HEK293 (cell line): ENCODE results near the gene ZNF426.

ENCODE experiments used
- CTCF ChIA-PET: fragments of 350-600 bp; formaldehyde crosslinking; extraction: SDS; loops from one replicate; lab custom pipeline; 2021; ENCODE audit warnings: antibody characterized with exemption; lab: Yijun Ruan, JAX
- POLR2A ChIA-PET: fragments of 300-600 bp; formaldehyde crosslinking; extraction: SDS; loops from one replicate; lab custom pipeline; 2020; ENCODE audit warnings: antibody characterized with exemption, inconsistent platforms; lab: Yijun Ruan, JAX
- H3K27ac ChIP-seq: fragments of 200-500 bp; sonication (Bioruptor generic); 2 replicates; pipeline ENCODE4 v1.5.1; 2014; ENCODE audit warnings: low read depth, low read length, control low read depth, inconsistent platforms; ENCODE audit errors: extremely low read depth
- H3K36me3 ChIP-seq, 2 experiments: fragments of 200-500 bp in 1 of 2; sonication (Bioruptor generic) in 1 of 2; 1 replicate in 1 of 2; 2 replicates in 1 of 2; pipeline ENCODE4 v1.5.1; 2014 to 2017; ENCODE audit warnings: inconsistent platforms in 2 of 2, low read length in 2 of 2; ENCODE audit not compliant: control insufficient read depth in 2 of 2, insufficient read depth in 1 of 2
- H3K4me1 ChIP-seq: fragments of 200-500 bp; sonication (Bioruptor generic); 2 replicates; pipeline ENCODE4 v1.5.1; 2014; ENCODE audit warnings: mild to moderate bottlenecking, low read length, inconsistent platforms; ENCODE audit not compliant: control insufficient read depth, insufficient read depth
- H3K4me3 ChIP-seq: 2 replicates; pipeline ENCODE4 v1.5.1; 2011; ENCODE audit warnings: low read depth, mild to moderate bottlenecking, control low read depth, low read length, moderate library complexity
- H3K9me3 ChIP-seq: fragments of 200-500 bp; sonication (Bioruptor generic); 2 replicates; pipeline ENCODE4 v1.5.1; 2014; ENCODE audit warnings: low read depth, low read length, inconsistent platforms; ENCODE audit not compliant: control insufficient read depth, insufficient read depth
- BCL11A ChIP-seq: fragments of 450-650 bp; formaldehyde crosslinking; IDR thresholded peaks from 2 replicates; pipeline ENCODE4 v1.5.1; 2016; ENCODE audit warnings: low read depth, missing biosample characterization, missing genetic modification characterization
- IKZF3 ChIP-seq: fragments of 450-650 bp; IDR thresholded peaks from 2 replicates; pipeline ENCODE4 v1.5.0; 2018; ENCODE audit warnings: missing biosample characterization, mild to moderate bottlenecking, missing genetic modification characterization, moderate library complexity
- MEIS1 ChIP-seq: sonication (generic); formaldehyde crosslinking; IDR thresholded peaks from 2 replicates; pipeline ENCODE4 v1.8.1; 2022; ENCODE audit warnings: missing genetic modification reagents, mild to moderate bottlenecking, borderline replicate concordance
- TCF7L2 ChIP-seq: IDR thresholded peaks from 2 replicates; pipeline ENCODE4 v1.6.1; 2011; ENCODE audit warnings: low read depth, mild to moderate bottlenecking, inconsistent platforms, low read length, moderate library complexity, borderline replicate concordance
- YY2 ChIP-seq: fragments of 450-650 bp; formaldehyde crosslinking; IDR thresholded peaks from 2 replicates; pipeline ENCODE4 v1.5.1; 2016; ENCODE audit warnings: missing biosample characterization, missing genetic modification characterization
- ZBTB17 ChIP-seq: fragments of 450-650 bp; formaldehyde crosslinking; IDR thresholded peaks from 2 replicates; pipeline ENCODE4 v1.5.1; 2016; ENCODE audit warnings: missing biosample characterization, missing genetic modification characterization
- ZBTB8A ChIP-seq: fragments of 450-650 bp; formaldehyde crosslinking; IDR thresholded peaks from 2 replicates; pipeline ENCODE4 v1.5.1; 2016; ENCODE audit warnings: missing biosample characterization, missing genetic modification characterization
- ZIC2 ChIP-seq: fragments of 450-650 bp; formaldehyde crosslinking; IDR thresholded peaks from 2 replicates; pipeline ENCODE4 v1.5.1; 2016; ENCODE audit warnings: missing biosample characterization, missing genetic modification characterization
- ZNF140 ChIP-seq: fragments of 450-650 bp; formaldehyde crosslinking; IDR thresholded peaks from 2 replicates; pipeline ENCODE4 v1.5.1; 2016; ENCODE audit warnings: missing biosample characterization, missing genetic modification characterization
- ZNF155 ChIP-seq: fragments of 450-650 bp; formaldehyde crosslinking; IDR thresholded peaks from 2 replicates; pipeline ENCODE4 v1.5.1; 2016; ENCODE audit warnings: missing biosample characterization, missing genetic modification characterization
- ZNF174 ChIP-seq: fragments of 450-650 bp; formaldehyde crosslinking; IDR thresholded peaks from 2 replicates; pipeline ENCODE4 v1.5.0; 2017; ENCODE audit warnings: missing biosample characterization, mild to moderate bottlenecking, missing genetic modification characterization
- ZNF184 ChIP-seq: fragments of 450-650 bp; IDR thresholded peaks from 2 replicates; pipeline ENCODE4 v1.5.1; 2018; ENCODE audit warnings: missing biosample characterization, mild to moderate bottlenecking, missing genetic modification characterization
- ZNF211 ChIP-seq: fragments of 450-650 bp; formaldehyde crosslinking; IDR thresholded peaks from 2 replicates; pipeline ENCODE4 v1.5.1; 2016; ENCODE audit warnings: low read depth, missing biosample characterization, missing genetic modification characterization
- ZNF23 ChIP-seq: fragments of 450-650 bp; formaldehyde crosslinking; IDR thresholded peaks from 2 replicates; pipeline ENCODE4 v1.5.1; 2016; ENCODE audit warnings: missing biosample characterization, missing genetic modification characterization, borderline replicate concordance
- ZNF24 ChIP-seq: fragments of 450-650 bp; formaldehyde crosslinking; IDR thresholded peaks from 2 replicates; pipeline ENCODE4 v1.5.1; 2016; ENCODE audit warnings: missing biosample characterization, missing genetic modification characterization
- ZNF302 ChIP-seq: fragments of 450-650 bp; formaldehyde crosslinking; IDR thresholded peaks from 2 replicates; pipeline ENCODE4 v1.5.1; 2016; ENCODE audit warnings: missing biosample characterization, missing genetic modification characterization, low read depth
- ZNF311 ChIP-seq: fragments of 450-650 bp; formaldehyde crosslinking; IDR thresholded peaks from 2 replicates; pipeline ENCODE4 v1.5.1; 2017; ENCODE audit warnings: missing biosample characterization, missing genetic modification characterization, borderline replicate concordance
- ZNF354C ChIP-seq: fragments of 450-650 bp; formaldehyde crosslinking; IDR thresholded peaks from 2 replicates; pipeline ENCODE4 v1.5.1; 2016; ENCODE audit warnings: missing biosample characterization, missing genetic modification characterization, low read depth, borderline replicate concordance
- ZNF394 ChIP-seq: fragments of 450-650 bp; formaldehyde crosslinking; IDR thresholded peaks from 2 replicates; pipeline ENCODE4 v1.5.1; 2016; ENCODE audit warnings: missing biosample characterization, missing genetic modification characterization, mild to moderate bottlenecking, moderate library complexity, borderline replicate concordance
- ZNF571 ChIP-seq: fragments of 450-650 bp; formaldehyde crosslinking; IDR thresholded peaks from 2 replicates; pipeline ENCODE4 v1.5.0; 2017; ENCODE audit warnings: missing biosample characterization, missing genetic modification characterization
- ZNF747 ChIP-seq: fragments of 450-650 bp; formaldehyde crosslinking; IDR thresholded peaks from 2 replicates; pipeline ENCODE4 v1.5.1; 2016; ENCODE audit warnings: missing biosample characterization, missing genetic modification characterization
- ZNF76 ChIP-seq: fragments of 450-650 bp; formaldehyde crosslinking; IDR thresholded peaks from 2 replicates; pipeline ENCODE4; 2016; ENCODE audit warnings: low read depth, missing biosample characterization, missing genetic modification characterization, borderline replicate concordance
- ZNF791 ChIP-seq: fragments of 450-650 bp; formaldehyde crosslinking; IDR thresholded peaks from 2 replicates; pipeline ENCODE4 v1.5.1; 2016; ENCODE audit warnings: missing biosample characterization, missing genetic modification characterization
- TF ChIP-seq, protein P1 (sequence below): sonication (generic); formaldehyde crosslinking; IDR thresholded peaks from 2 replicates; pipeline ENCODE4 v1.8.1; 2022; ENCODE audit warnings: mild to moderate bottlenecking, moderate library complexity, missing genetic modification reagents
- TF ChIP-seq, protein P2 (sequence below): fragments of 450-650 bp; formaldehyde crosslinking; IDR thresholded peaks from 2 replicates; pipeline ENCODE4 v1.5.1; 2016; ENCODE audit warnings: missing biosample characterization, missing genetic modification characterization
- TF ChIP-seq, protein P3 (sequence below): fragments of 450-650 bp; formaldehyde crosslinking; IDR thresholded peaks from 2 replicates; pipeline ENCODE4 v1.5.1; 2016; ENCODE audit warnings: missing biosample characterization, missing genetic modification characterization
- TF ChIP-seq, protein P4 (sequence below): fragments of 450-650 bp; formaldehyde crosslinking; IDR thresholded peaks from 2 replicates; pipeline ENCODE4 v1.5.1; 2016; ENCODE audit warnings: missing biosample characterization, missing genetic modification characterization

The ZNF426 gene

DNA sequence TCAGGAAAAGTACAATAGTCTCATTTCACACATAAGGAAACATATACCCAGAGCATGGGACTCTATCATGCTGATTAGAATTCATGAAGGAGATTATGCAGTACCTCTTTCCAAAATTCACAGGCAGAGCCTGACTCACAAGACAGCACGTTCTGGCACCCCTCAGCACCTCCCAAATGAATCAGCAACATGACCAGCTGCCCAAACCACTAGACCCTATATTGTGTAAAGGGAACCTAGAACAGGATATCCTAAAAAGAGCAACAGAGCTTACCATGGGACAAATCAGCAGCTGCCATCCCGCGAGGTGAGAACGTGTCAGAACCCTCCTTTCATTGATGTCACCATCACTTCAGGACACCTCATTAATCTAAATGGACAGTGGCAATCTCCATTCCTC lies 2.5 kb downstream of the ZNF426 start:
- POLR2A ChIA-PET: no interaction called here
- H3K27ac ChIP-seq: no peak overlapping the region
- H3K4me1 ChIP-seq: no peaks in the 10 kb centered on the region
- TF ChIP-seq ZNF76: no peak
- TF ChIP-seq MEIS1 (CRISPR knock-in tag): no peak
- no peak for TF ChIP-seq ZNF747
- TF ChIP-seq ZBTB8A (tag by site-specific recombination): no peak
- TF ChIP-seq ZNF140 (tag by site-specific recombination): no peak
- no peak for TF ChIP-seq ZNF302
- TF ChIP-seq BCL11A: no peak
- no peak for TF ChIP-seq ZNF155 (tag by site-specific recombination)
- TF ChIP-seq ZIC2 (tag by site-specific recombination): no peak
- no peak for TF ChIP-seq ZNF791 (tag by site-specific recombination)
- TF ChIP-seq ZNF394: no peak
- TF ChIP-seq, protein P1, sequence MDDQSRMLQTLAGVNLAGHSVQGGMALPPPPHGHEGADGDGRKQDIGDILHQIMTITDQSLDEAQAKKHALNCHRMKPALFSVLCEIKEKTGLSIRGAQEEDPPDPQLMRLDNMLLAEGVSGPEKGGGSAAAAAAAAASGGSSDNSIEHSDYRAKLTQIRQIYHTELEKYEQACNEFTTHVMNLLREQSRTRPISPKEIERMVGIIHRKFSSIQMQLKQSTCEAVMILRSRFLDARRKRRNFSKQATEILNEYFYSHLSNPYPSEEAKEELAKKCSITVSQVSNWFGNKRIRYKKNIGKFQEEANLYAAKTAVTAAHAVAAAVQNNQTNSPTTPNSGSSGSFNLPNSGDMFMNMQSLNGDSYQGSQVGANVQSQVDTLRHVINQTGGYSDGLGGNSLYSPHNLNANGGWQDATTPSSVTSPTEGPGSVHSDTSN (CRISPR knock-in tag): no peak
- TF ChIP-seq, protein P2, sequence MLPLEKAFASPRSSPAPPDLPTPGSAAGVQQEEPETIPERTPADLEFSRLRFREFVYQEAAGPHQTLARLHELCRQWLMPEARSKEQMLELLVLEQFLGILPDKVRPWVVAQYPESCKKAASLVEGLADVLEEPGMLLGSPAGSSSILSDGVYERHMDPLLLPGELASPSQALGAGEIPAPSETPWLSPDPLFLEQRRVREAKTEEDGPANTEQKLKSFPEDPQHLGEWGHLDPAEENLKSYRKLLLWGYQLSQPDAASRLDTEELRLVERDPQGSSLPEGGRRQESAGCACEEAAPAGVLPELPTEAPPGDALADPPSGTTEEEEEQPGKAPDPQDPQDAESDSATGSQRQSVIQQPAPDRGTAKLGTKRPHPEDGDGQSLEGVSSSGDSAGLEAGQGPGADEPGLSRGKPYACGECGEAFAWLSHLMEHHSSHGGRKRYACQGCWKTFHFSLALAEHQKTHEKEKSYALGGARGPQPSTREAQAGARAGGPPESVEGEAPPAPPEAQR (tag by site-specific recombination): no peak
- TF ChIP-seq ZNF311: no peak
- no peak for TF ChIP-seq ZNF24 (tag by site-specific recombination)
- TF ChIP-seq ZNF211: no peak
- TF ChIP-seq YY2 (tag by site-specific recombination): no peak
- no peak overlapping the region for H3K4me3 ChIP-seq
- no peaks in the 10 kb centered on the region for H3K9me3 ChIP-seq
- CTCF ChIA-PET: interaction anchor here (0.6 to 0.8 kb wide), 2 partner anchors 78 to 203 kb away, joined by 3 read pairs; no protein-coding TSS in a partner anchor
- H3K36me3 ChIP-seq: peaks cover 52 to 60% of the 10 kb centered on the region in 2 experiments

DNA sequence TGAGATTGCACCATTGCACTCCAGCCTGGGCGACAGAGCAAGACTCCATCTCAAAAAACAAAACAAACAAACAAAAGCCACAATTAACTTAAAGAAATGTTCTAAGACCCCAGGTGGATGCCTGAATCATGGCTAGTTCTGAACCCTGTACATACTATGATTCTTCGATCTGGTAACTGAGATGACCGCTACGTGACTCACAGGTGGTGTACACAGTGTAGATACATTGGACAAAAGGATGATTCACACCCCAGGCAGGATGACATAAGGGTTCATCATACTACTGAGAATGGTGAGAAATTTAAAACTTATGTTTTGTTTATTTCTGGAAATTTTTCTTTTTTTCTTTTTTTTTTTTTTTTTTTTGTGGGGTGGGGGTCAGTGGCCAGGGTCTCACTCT lies 6.5 kb downstream of the ZNF426 start:
- Histone ChIP-seq H3K9me3 (no peaks in the 10 kb centered on the region), H3K4me1 (no peaks in the 10 kb centered on the region), H3K27ac (no peak overlapping the region), H3K36me3 (peaks cover 64 to 99% of the 10 kb centered on the region in 2 experiments), H3K4me3 (no peak overlapping the region)
- CTCF ChIA-PET: no interaction called here
- TF ChIP-seq ZBTB17 (tag by site-specific recombination): no peak
- TF ChIP-seq, protein P3, sequence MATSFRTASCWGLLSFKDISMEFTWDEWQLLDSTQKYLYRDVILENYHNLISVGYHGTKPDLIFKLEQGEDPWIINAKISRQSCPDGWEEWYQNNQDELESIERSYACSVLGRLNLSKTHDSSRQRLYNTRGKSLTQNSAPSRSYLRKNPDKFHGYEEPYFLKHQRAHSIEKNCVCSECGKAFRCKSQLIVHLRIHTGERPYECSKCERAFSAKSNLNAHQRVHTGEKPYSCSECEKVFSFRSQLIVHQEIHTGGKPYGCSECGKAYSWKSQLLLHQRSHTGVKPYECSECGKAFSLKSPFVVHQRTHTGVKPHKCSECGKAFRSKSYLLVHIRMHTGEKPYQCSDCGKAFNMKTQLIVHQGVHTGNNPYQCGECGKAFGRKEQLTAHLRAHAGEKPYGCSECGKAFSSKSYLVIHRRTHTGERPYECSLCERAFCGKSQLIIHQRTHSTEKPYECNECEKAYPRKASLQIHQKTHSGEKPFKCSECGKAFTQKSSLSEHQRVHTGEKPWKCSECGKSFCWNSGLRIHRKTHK (tag by site-specific recombination): no peak
- no peak for TF ChIP-seq IKZF3 (tag by site-specific recombination)
- no peak for TF ChIP-seq ZNF23 (tag by site-specific recombination)
- TF ChIP-seq ZNF184 (tag by site-specific recombination): no peak
- TF ChIP-seq ZNF571: no peak
- TF ChIP-seq ZNF174: no peak
- TF ChIP-seq, protein P4, sequence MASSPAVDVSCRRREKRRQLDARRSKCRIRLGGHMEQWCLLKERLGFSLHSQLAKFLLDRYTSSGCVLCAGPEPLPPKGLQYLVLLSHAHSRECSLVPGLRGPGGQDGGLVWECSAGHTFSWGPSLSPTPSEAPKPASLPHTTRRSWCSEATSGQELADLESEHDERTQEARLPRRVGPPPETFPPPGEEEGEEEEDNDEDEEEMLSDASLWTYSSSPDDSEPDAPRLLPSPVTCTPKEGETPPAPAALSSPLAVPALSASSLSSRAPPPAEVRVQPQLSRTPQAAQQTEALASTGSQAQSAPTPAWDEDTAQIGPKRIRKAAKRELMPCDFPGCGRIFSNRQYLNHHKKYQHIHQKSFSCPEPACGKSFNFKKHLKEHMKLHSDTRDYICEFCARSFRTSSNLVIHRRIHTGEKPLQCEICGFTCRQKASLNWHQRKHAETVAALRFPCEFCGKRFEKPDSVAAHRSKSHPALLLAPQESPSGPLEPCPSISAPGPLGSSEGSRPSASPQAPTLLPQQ (tag by site-specific recombination): no peak
- no peak for TF ChIP-seq ZNF354C
- TF ChIP-seq TCF7L2: no peak
- POLR2A ChIA-PET: no interaction called here
